ENCODE data around the gene DNASE2. TPM values are rescaled to one million over a fixed set of nuclear protein-coding genes. Genes with fewer than 3 reads are reported as not detected.

DNASE2 gene
- total RNA-seq, 4 donors from 2014 or later, result 26.6 to 37.4 (median 31.2) TPM

- no peak for DNase-seq (ENCODE audit: extremely low spot score)
- Histone ChIP-seq H3K27me3 (peaks cover 0 to 100% (median 85%) of the 10 kb centered on the region in 4 donors), H3K9me3 (no peaks in the 10 kb centered on the region), H3K36me3 (no peaks in the 10 kb centered on the region), H3K4me3 (peak overlapping the region; percentile 48 to 59 (median 51)), H3K4me1 (peaks cover 8 to 55% (median 35%) of the 10 kb centered on the region in 4 donors), H3K27ac (replicated peaks in 1 of 4) (no peak overlapping the region)
- TF ChIP-seq POLR2A (IDR thresholded peaks at IDR 0.05; ENCODE audit: low read depth) (no peak), POLR2AphosphoS5 (IDR thresholded peaks at IDR 0.05) (no peak), EP300 (IDR thresholded peaks at IDR 0.05) (no peak)
- TF ChIP-seq, protein P1, sequence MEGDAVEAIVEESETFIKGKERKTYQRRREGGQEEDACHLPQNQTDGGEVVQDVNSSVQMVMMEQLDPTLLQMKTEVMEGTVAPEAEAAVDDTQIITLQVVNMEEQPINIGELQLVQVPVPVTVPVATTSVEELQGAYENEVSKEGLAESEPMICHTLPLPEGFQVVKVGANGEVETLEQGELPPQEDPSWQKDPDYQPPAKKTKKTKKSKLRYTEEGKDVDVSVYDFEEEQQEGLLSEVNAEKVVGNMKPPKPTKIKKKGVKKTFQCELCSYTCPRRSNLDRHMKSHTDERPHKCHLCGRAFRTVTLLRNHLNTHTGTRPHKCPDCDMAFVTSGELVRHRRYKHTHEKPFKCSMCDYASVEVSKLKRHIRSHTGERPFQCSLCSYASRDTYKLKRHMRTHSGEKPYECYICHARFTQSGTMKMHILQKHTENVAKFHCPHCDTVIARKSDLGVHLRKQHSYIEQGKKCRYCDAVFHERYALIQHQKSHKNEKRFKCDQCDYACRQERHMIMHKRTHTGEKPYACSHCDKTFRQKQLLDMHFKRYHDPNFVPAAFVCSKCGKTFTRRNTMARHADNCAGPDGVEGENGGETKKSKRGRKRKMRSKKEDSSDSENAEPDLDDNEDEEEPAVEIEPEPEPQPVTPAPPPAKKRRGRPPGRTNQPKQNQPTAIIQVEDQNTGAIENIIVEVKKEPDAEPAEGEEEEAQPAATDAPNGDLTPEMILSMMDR (IDR thresholded peaks at IDR 0.05), result no peak
- intact Hi-C loops (cut with DNase I), result no loop called here
- 0% methylated on average over 2 of the region's 5 CpGs for WGBS
Measured at GRCh38 chr19:12833418-12833737, 47.9 kb downstream of the DNASE2 start.

- Histone ChIP-seq H3K36me3 (no peaks in the 10 kb centered on the region), H3K9me3 (no peaks in the 10 kb centered on the region), H3K4me3 (no peak overlapping the region), H3K27me3 (peaks cover 0 to 100% (median 81%) of the 10 kb centered on the region in 4 donors), H3K27ac (replicated peaks in 1 of 4) (no peak overlapping the region), H3K4me1 (peaks cover 3 to 31% (median 24%) of the 10 kb centered on the region in 4 donors)
- TF ChIP-seq POLR2A (IDR thresholded peaks at IDR 0.05; ENCODE audit: low read depth) (no peak), EP300 (IDR thresholded peaks at IDR 0.05) (no peak), POLR2AphosphoS5 (IDR thresholded peaks at IDR 0.05) (no peak)
- TF ChIP-seq, protein P1 (IDR thresholded peaks at IDR 0.05), result no peak
- intact Hi-C loops (cut with DNase I), result no loop called here
- 20% methylated on average over 10 of the region's 23 CpGs for WGBS
- no peak for DNase-seq (ENCODE audit: extremely low spot score)
Measured at GRCh38 chr19:12828494-12828893, 52.8 kb downstream of the DNASE2 start.

DNA sequence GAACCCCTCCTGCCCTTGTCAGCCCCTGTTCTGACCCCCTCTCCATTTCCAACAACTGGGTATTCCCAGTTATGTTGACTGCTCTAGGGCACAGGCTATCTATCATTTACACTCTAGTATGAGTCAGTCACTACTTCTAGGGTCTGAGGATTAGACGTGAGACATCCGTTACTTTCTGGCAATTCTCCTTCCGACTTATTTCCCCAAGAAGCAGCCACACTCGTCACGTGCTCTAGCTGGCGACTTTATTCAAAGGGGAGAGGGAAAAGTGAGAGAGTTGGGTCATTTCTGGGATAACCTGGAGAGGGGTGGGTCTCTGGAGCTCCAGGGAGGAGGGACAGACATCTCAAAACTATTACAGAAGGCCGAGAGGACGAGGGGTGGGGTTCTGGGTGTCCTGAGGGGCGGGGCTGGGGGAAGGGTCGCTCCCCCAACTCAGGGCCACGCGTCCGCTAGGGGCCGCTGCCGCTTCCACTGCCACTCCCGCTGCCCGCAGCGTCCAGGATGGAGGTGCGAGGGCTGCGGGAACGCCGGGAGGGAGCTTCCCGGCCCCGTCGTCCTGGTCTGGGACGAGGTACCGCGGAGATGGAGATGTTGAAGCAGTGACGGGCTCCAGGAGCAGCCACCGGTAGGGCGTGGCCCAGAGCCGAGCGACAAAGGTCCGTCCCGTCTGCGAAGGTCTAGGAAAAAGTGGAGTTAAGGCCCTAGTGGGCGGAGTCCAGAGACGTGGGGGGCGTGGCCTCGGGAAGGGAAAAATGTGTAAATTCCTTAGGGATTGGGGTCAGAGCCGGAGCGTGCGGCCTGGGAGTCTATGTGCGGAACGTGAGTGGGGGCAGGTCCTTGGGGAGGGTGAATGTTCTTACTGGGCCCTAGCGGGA lies 55.8 kb downstream of the DNASE2 start:
- Histone ChIP-seq H3K27me3 (peaks cover 0 to 86% (median 53%) of the 10 kb centered on the region in 4 donors), H3K4me1 (peaks cover 0 to 15% (median 12%) of the 10 kb centered on the region in 4 donors), H3K4me3 (no peak overlapping the region), H3K27ac (replicated peaks in 1 of 4) (no peak overlapping the region), H3K9me3 (peaks cover 0 to 6% (median 0%) of the 10 kb centered on the region in 4 donors), H3K36me3 (no peaks in the 10 kb centered on the region)
- intact Hi-C loops (cut with DNase I), result no loop called here
- WGBS, result 14% methylated on average over 22 of the region's 46 CpGs
- TF ChIP-seq, protein P1 (IDR thresholded peaks at IDR 0.05), result peak in 1 of 3 experiments; percentile 28
- TF ChIP-seq POLR2A (IDR thresholded peaks at IDR 0.05; ENCODE audit: low read depth) (no peak), EP300 (IDR thresholded peaks at IDR 0.05) (no peak), POLR2AphosphoS5 (IDR thresholded peaks at IDR 0.05) (no peak)
- no peak for DNase-seq (ENCODE audit: extremely low spot score)

Small RNA genes within 50 kb of the gene (small RNA-seq; reads per million reads assigned to genes)
- gene MIR5695 (0 to 0.74 (median 0.17) reads per million in 3 donors), gene MIR6794 (0 reads per million in 3 donors)

Other genes with a start within 250 kb of the DNASE2 start
- gene MAN2B1, start 214.7 kb downstream of the DNASE2 start, total RNA-seq, result 10 to 100 TPM; 65.7 to 80.8 (median 68.9) TPM
- gene WDR83, start 214.6 kb downstream of the DNASE2 start, total RNA-seq, result 10 to 100 TPM in 3 of 4 donors, 1 to 10 TPM in 1; 10.0 to 19.7 (median 13.9) TPM
- 10 to 100 TPM; 74.3 to 92.3 (median 85.0) TPM for gene DHPS, start 199.6 kb downstream of the DNASE2 start, total RNA-seq
- gene GNG14, start 193.5 kb downstream of the DNASE2 start, total RNA-seq, result not detected
- 10 to 100 TPM in 1 of 4 donors, 1 to 10 TPM in 3; 4.3 to 10.6 (median 7.5) TPM for gene FBXW9, start 184.8 kb downstream of the DNASE2 start, total RNA-seq
- gene TNPO2, start 157.5 kb downstream of the DNASE2 start, total RNA-seq, result 10 to 100 TPM; 42.8 to 71.9 (median 62.8) TPM
- 100 to 1,000 TPM; 382 to 470 (median 431) TPM for gene TRIR, start 146.8 kb downstream of the DNASE2 start, total RNA-seq
- 10 to 100 TPM; 46.9 to 63.5 (median 51.3) TPM for gene GET3, start 144.0 kb downstream of the DNASE2 start, total RNA-seq
- not detected for gene BEST2, start 129.7 kb downstream of the DNASE2 start, total RNA-seq
- 10 to 100 TPM in 3 of 4 donors, 1 to 10 TPM in 1; 7.1 to 17.0 (median 12.6) TPM for gene HOOK2, start 105.9 kb downstream of the DNASE2 start, total RNA-seq
- 1,000 to 10,000 TPM in 1 of 4 donors, 100 to 1,000 TPM in 2, 10 to 100 TPM in 1; 82.2 to 1,609 (median 182) TPM for gene JUNB, start 90.0 kb downstream of the DNASE2 start, total RNA-seq
- gene PRDX2, start 79.6 kb downstream of the DNASE2 start, total RNA-seq, result 100 to 1,000 TPM; 236 to 275 (median 250) TPM
- gene THSD8, start 79.4 kb downstream of the DNASE2 start, total RNA-seq, result under 1 TPM in 1 of 4 donors, not detected in 3; 0.65 TPM
- 1 to 10 TPM; 2.7 to 6.6 (median 4.2) TPM for gene RNASEH2A, start 74.9 kb downstream of the DNASE2 start, total RNA-seq
- gene RTBDN, start 46.9 kb downstream of the DNASE2 start, total RNA-seq, result under 1 TPM in 2 of 4 donors, not detected in 2; 0.52 to 0.83 TPM
- gene MAST1, start 42.9 kb downstream of the DNASE2 start, total RNA-seq, result under 1 TPM; 0.50 to 0.91 (median 0.76) TPM
- gene KLF1, start 5.8 kb upstream of the DNASE2 start, total RNA-seq, result not detected
- 10 to 100 TPM; 36.1 to 63.6 (median 52.9) TPM for gene GCDH, start 9.7 kb upstream of the DNASE2 start, total RNA-seq
- under 1 TPM in 1 of 4 donors, not detected in 3; 0.97 TPM for gene SYCE2, start 37.8 kb upstream of the DNASE2 start, total RNA-seq
- gene FARSA, start 52.3 kb upstream of the DNASE2 start, total RNA-seq, result 10 to 100 TPM; 21.6 to 49.2 (median 35.8) TPM
- 100 to 1,000 TPM; 200 to 300 (median 270) TPM for gene CALR, start 57.2 kb upstream of the DNASE2 start, total RNA-seq
- 100 to 1,000 TPM; 138 to 218 (median 181) TPM for gene RAD23A, start 64.4 kb upstream of the DNASE2 start, total RNA-seq
- gene GADD45GIP1, start 75.8 kb upstream of the DNASE2 start, total RNA-seq, result 10 to 100 TPM; 33.0 to 60.1 (median 49.3) TPM
- gene DAND5, start 88.1 kb upstream of the DNASE2 start, total RNA-seq, result under 1 TPM in 3 of 4 donors, not detected in 1; 0.19 to 0.83 (median 0.29) TPM
- gene NFIX, start 114.0 kb upstream of the DNASE2 start, total RNA-seq, result 100 to 1,000 TPM in 1 of 4 donors, 10 to 100 TPM in 3; 56.0 to 154 (median 79.4) TPM
- gene LYL1, start 221.4 kb upstream of the DNASE2 start, total RNA-seq, result 10 to 100 TPM; 11.9 to 20.2 (median 17.0) TPM
- 10 to 100 TPM; 21.4 to 27.6 (median 26.9) TPM for gene TRMT1, start 235.3 kb upstream of the DNASE2 start, total RNA-seq
- 10 to 100 TPM; 24.5 to 61.6 (median 29.6) TPM for gene NACC1, start 236.8 kb upstream of the DNASE2 start, total RNA-seq

Measured in esophagus muscularis mucosa (tissue), 4 donors.